ENCODE data around the gene CD58. TPM values are rescaled to one million over a fixed set of nuclear protein-coding genes. Genes with fewer than 3 reads are reported as not detected.

Gene CD58
- total RNA-seq, 1 experiment from 2014 or later = 8.2 TPM

DNA sequence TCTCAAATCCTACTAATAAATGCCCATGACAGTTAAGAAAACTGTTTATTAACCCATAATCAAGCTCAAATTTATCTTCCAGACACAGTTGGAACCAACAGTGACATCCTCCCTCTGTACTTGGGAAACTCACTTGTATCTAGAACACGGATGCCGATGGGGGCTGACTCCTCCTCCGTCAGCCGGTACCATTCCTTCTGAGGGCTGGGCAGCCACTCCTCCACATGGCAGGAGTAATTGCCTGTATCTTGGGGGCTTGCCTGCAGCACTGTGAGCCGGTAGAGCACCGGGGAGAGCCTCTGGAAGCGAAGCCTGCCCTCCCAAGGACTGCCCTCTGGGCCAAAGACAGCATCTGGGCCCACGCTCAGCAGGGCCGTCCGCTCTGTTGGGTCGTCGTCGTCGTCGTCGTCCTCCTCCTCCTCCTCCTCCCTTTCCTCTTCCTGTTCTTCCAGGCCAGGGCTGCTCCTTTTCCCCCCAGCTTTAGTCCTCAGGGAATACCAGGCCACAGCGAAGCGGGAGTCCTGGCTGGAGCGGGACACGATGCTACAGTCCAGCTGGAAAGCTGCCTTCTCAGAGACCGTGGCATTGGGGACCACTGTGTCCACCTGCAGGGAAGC lies 8.5 kb upstream of the CD58 start:
- BruUV-seq (replicated peaks) = no TSS peak
- intact Hi-C loops (cut with micrococcal nuclease; ENCODE audit: unreplicated experiment) = no loop called here
- TF ChIP-seq, protein P1, sequence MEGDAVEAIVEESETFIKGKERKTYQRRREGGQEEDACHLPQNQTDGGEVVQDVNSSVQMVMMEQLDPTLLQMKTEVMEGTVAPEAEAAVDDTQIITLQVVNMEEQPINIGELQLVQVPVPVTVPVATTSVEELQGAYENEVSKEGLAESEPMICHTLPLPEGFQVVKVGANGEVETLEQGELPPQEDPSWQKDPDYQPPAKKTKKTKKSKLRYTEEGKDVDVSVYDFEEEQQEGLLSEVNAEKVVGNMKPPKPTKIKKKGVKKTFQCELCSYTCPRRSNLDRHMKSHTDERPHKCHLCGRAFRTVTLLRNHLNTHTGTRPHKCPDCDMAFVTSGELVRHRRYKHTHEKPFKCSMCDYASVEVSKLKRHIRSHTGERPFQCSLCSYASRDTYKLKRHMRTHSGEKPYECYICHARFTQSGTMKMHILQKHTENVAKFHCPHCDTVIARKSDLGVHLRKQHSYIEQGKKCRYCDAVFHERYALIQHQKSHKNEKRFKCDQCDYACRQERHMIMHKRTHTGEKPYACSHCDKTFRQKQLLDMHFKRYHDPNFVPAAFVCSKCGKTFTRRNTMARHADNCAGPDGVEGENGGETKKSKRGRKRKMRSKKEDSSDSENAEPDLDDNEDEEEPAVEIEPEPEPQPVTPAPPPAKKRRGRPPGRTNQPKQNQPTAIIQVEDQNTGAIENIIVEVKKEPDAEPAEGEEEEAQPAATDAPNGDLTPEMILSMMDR (conservative IDR thresholded peaks at IDR 0.05; ENCODE audit: low read depth, low read length) = no peak
- POLR2A ChIA-PET (ENCODE audit: low non-redundant PET) = no interaction called here
- CTCF ChIA-PET = no interaction called here
- Histone ChIP-seq H3K4me3 (ENCODE audit: low read depth, low read length, poor library complexity, severe bottlenecking) (no peak overlapping the region), H3K27ac (ENCODE audit: low read depth, low read length, poor library complexity, severe bottlenecking) (no peak overlapping the region), H3K9me3 (ENCODE audit: low read depth, low read length, poor library complexity, severe bottlenecking) (no peaks in the 10 kb centered on the region), H3K27me3 (replicated peaks; ENCODE audit: insufficient read depth, low read depth, low read length, poor library complexity) (no peaks in the 10 kb centered on the region), H3K4me1 (ENCODE audit: insufficient read depth, low read length, poor library complexity, severe bottlenecking) (no peaks in the 10 kb centered on the region), H3K36me3 (ENCODE audit: insufficient read depth, low read length, poor library complexity, severe bottlenecking) (no peaks in the 10 kb centered on the region)
- DNase-seq (ENCODE audit: low spot score) = no peak

DNA sequence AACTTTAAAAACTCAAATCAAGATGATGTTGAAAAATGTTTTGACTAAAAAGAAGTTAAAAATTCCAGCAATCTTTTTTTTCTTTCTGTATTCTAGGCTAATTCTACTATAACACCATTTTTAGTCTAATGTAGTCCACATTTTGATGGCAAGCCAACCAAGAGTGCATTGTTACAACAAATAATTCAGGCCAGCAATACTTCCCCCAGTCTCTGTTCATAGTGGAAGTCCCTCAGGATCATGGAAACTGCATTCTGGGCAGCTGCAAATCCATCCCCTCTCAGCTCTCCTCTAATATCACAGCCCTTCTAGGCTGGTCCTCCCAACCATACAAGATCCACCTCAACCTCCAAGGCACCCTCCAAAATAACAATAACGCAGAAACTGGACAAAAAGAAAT lies 7.8 kb upstream of the CD58 start:
- intact Hi-C loops (cut with micrococcal nuclease; ENCODE audit: unreplicated experiment) = no loop called here
- no peak overlapping the region for H3K4me3 ChIP-seq (ENCODE audit: low read depth, low read length, poor library complexity, severe bottlenecking)
- ChIA-PET POLR2A (ENCODE audit: low non-redundant PET) (no interaction called here), CTCF (no interaction called here)
- BruUV-seq (replicated peaks) = no TSS peak
- H3K27ac ChIP-seq (ENCODE audit: low read depth, low read length, poor library complexity, severe bottlenecking) = no peak overlapping the region
- TF ChIP-seq EZH2 (IDR thresholded peaks at IDR 0.05; ENCODE audit: borderline replicate concordance, low read depth, low read length, poor library complexity, severe bottlenecking) = no peak
- TF ChIP-seq, protein P1 (conservative IDR thresholded peaks at IDR 0.05; ENCODE audit: low read depth, low read length) = no peak
- H3K4me1 ChIP-seq (ENCODE audit: insufficient read depth, low read length, poor library complexity, severe bottlenecking) = no peaks in the 10 kb centered on the region
- DNase-seq (ENCODE audit: low spot score) = no peak
- H3K36me3 ChIP-seq (ENCODE audit: insufficient read depth, low read length, poor library complexity, severe bottlenecking) = no peaks in the 10 kb centered on the region
- no peaks in the 10 kb centered on the region for H3K9me3 ChIP-seq (ENCODE audit: low read depth, low read length, poor library complexity, severe bottlenecking)
- no peaks in the 10 kb centered on the region for H3K27me3 ChIP-seq (replicated peaks; ENCODE audit: insufficient read depth, low read depth, low read length, poor library complexity)

DNA sequence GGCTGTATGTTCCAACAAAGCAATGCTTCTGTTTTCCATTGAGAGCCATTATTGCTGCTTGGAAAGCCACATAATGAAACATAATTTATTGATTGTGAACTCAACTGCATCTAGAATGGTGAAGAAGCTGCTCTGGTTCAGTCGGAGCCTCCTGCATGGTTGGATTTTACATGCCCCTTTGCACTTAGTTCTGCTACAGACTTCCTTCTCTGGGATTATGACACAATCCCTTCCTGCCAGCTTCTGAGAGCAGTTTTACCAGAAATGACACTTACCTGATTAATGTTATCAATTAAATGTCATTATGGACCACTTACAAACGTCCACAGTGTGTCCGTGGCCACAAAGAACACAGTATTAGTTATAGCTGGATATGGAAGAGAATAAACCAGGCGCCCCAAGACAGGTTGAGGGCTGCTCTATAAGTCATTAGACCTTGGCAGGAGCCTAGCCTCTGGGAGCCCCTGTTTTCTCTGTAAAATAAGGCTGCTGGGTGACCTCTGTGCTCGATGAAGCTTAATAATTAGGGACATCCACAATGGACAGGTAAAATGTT lies 7.0 kb upstream of the CD58 start:
- no peak overlapping the region for H3K4me3 ChIP-seq (ENCODE audit: low read depth, low read length, poor library complexity, severe bottlenecking)
- CTCF ChIA-PET = no interaction called here
- POLR2A ChIA-PET (ENCODE audit: low non-redundant PET) = no interaction called here
- H3K27me3 ChIP-seq (replicated peaks; ENCODE audit: insufficient read depth, low read depth, low read length, poor library complexity) = no peaks in the 10 kb centered on the region
- intact Hi-C loops (cut with micrococcal nuclease; ENCODE audit: unreplicated experiment) = no loop called here
- no peaks in the 10 kb centered on the region for H3K9me3 ChIP-seq (ENCODE audit: low read depth, low read length, poor library complexity, severe bottlenecking)
- no peaks in the 10 kb centered on the region for H3K4me1 ChIP-seq (ENCODE audit: insufficient read depth, low read length, poor library complexity, severe bottlenecking)
- DNase-seq (ENCODE audit: low spot score) = no peak
- no peak overlapping the region for H3K27ac ChIP-seq (ENCODE audit: low read depth, low read length, poor library complexity, severe bottlenecking)
- BruUV-seq (replicated peaks) = no TSS peak
- H3K36me3 ChIP-seq (ENCODE audit: insufficient read depth, low read length, poor library complexity, severe bottlenecking) = no peaks in the 10 kb centered on the region
- no peak for TF ChIP-seq EZH2 (IDR thresholded peaks at IDR 0.05; ENCODE audit: borderline replicate concordance, low read depth, low read length, poor library complexity, severe bottlenecking)
- TF ChIP-seq, protein P1 (conservative IDR thresholded peaks at IDR 0.05; ENCODE audit: low read depth, low read length) = no peak

Measured in A673 (cell line).